GM12878 (cell line): ENCODE measurements around the gene SOX9. TPM values are rescaled to one million over a fixed set of nuclear protein-coding genes. Genes with fewer than 3 reads are reported as not detected.

Experiments
- ATAC-seq: fragments of 200-7000 bp; cut with Tn5 transposase; 3 replicates; pipeline ENCODE4 v1.9.1; 2020; ENCODE audit warnings: mild to moderate bottlenecking, moderate library complexity
- BruUV-seq: library from RNA; stranded (reverse); fragments of 400-500 nt; replicated peaks from 2 replicates; lab custom pipeline; 2021; lab: Mats Ljungman, UMichigan
- CTCF ChIA-PET: fragments of 300-600 bp; sonication (Branson Sonifier 250); formaldehyde crosslinking; extraction: SDS; loops from one replicate; lab custom pipeline; 2021; ENCODE audit warnings: inconsistent platforms; lab: Yijun Ruan, JAX
- POLR2A ChIA-PET: fragments of 350-600 bp; formaldehyde crosslinking; extraction: SDS; loops from one replicate; lab custom pipeline; 2021; ENCODE audit warnings: inconsistent platforms; lab: Charles Lee
- RAD21 ChIA-PET: fragments of 300-600 bp; sonication (Branson Sonifier 250); formaldehyde crosslinking; loops from one replicate; lab custom pipeline; 2023; ENCODE audit warnings: antibody characterized with exemption; ENCODE audit not compliant: unreplicated experiment; lab: Charles Lee
- SMC1A ChIA-PET: fragments of 300-600 bp; sonication (Branson Sonifier 250); formaldehyde crosslinking; loops from one replicate; lab custom pipeline; 2023; ENCODE audit not compliant: unreplicated experiment, uncharacterized antibody; lab: Charles Lee
- DNase-seq: peaks from one replicate; pipeline ENCODE4 v3.0.0-alpha.2; 2011; ENCODE audit warnings: low read depth, low spot score
- FAIRE-seq: peaks from 3 replicates; lab custom pipeline; 2011; peaks lifted over from hg19 to GRCh38; lab: Jason Lieb, UNC
- H2AFZ ChIP-seq: 2 replicates; pipeline ENCODE4 v1.6.0; 2011; ENCODE audit warnings: low read depth, low read length, control low read depth; ENCODE audit not compliant: control insufficient read depth
- H3K27ac ChIP-seq: 2 replicates; pipeline ENCODE4 v1.5.1; 2011; ENCODE audit warnings: control low read depth; ENCODE audit not compliant: control insufficient read depth, insufficient read depth
- H3K27me3 ChIP-seq, 2 experiments: replicated peaks in 1 of 2; 2 replicates each; pipeline versions ENCODE4 v1.6.0 to v1.6.1; 2011; ENCODE audit warnings: low read length in 1 of 2; ENCODE audit not compliant: control insufficient read depth in 2 of 2, insufficient read depth in 2 of 2
- H3K36me3 ChIP-seq, 2 experiments: 2 replicates each; pipeline ENCODE4 v1.5.1; 2011; ENCODE audit warnings: low read length in 1 of 2; ENCODE audit not compliant: control insufficient read depth in 2 of 2, insufficient read depth in 2 of 2
- H3K4me1 ChIP-seq: 2 replicates; pipeline ENCODE4 v1.6.1; 2011; ENCODE audit warnings: mild to moderate bottlenecking, low read length, moderate library complexity, mixed read lengths; ENCODE audit not compliant: control insufficient read depth, insufficient read depth
- H3K4me2 ChIP-seq: 2 replicates; pipeline ENCODE4 v1.6.0; 2011; ENCODE audit warnings: control low read depth; ENCODE audit not compliant: control insufficient read depth, insufficient read depth
- H3K4me3 ChIP-seq: fragments of 200-600 bp; sonication (generic); 2 replicates; pipeline ENCODE4 v1.5.1; 2016
- H3K79me2 ChIP-seq: 2 replicates; pipeline ENCODE4 v1.6.0; 2011; ENCODE audit warnings: low read length; ENCODE audit not compliant: control insufficient read depth, insufficient read depth
- H3K9ac ChIP-seq: 2 replicates; pipeline ENCODE4 v1.8.0; 2011; ENCODE audit warnings: low read length, control low read depth, mixed read lengths; ENCODE audit not compliant: control insufficient read depth, insufficient read depth
- H3K9me3 ChIP-seq: replicated peaks from 3 replicates; pipeline ENCODE4 v1.5.1; 2011; ENCODE audit warnings: mild to moderate bottlenecking, low read length; ENCODE audit not compliant: control insufficient read depth, insufficient read depth
- H4K20me1 ChIP-seq: 2 replicates; pipeline ENCODE4 v1.6.0; 2011; ENCODE audit not compliant: control insufficient read depth, insufficient read depth
- ATF7 ChIP-seq: fragments of 450-650 bp; IDR thresholded peaks from 2 replicates; pipeline ENCODE4 v1.6.1; 2016; ENCODE audit warnings: low read depth, mild to moderate bottlenecking
- CBFB ChIP-seq: IDR thresholded peaks from 2 replicates; pipeline ENCODE4 v1.6.1; 2016; ENCODE audit warnings: antibody characterized with exemption, low read depth
- CREM ChIP-seq: IDR thresholded peaks from 2 replicates; pipeline ENCODE4 v1.6.1; 2014; ENCODE audit warnings: antibody characterized with exemption, low read depth
- E4F1 ChIP-seq: fragments of 450-650 bp; IDR thresholded peaks from 2 replicates; pipeline ENCODE4 v1.6.1; 2018; ENCODE audit warnings: borderline replicate concordance, mild to moderate bottlenecking; ENCODE audit not compliant: partially characterized antibody
- ESRRA ChIP-seq: IDR thresholded peaks from 2 replicates; pipeline ENCODE4 v1.6.1; 2012; ENCODE audit warnings: mild to moderate bottlenecking, low read length, improper control_type of control experiment
- IKZF1 ChIP-seq: fragments of 450-650 bp; conservative IDR thresholded peaks from 2 replicates; pipeline ENCODE4 v1.6.1; 2017; ENCODE audit warnings: antibody characterized with exemption, mild to moderate bottlenecking
- JUND ChIP-seq: IDR thresholded peaks from 2 replicates; pipeline ENCODE4 v1.6.1; 2012; ENCODE audit warnings: low read depth, mild to moderate bottlenecking, low read length, improper control_type of control experiment, moderate library complexity
- PAX8 ChIP-seq: fragments of 450-650 bp; IDR thresholded peaks from 2 replicates; pipeline ENCODE4 v1.6.1; 2017; ENCODE audit warnings: mild to moderate bottlenecking, moderate library complexity
- POLR2A ChIP-seq: IDR thresholded peaks from 2 replicates; pipeline ENCODE4 v1.6.1; 2011; ENCODE audit warnings: low read depth, mild to moderate bottlenecking, low read length
- PRDM15 ChIP-seq: fragments of 450-650 bp; formaldehyde crosslinking; IDR thresholded peaks from 2 replicates; pipeline ENCODE4 v1.4.0; 2020; ENCODE audit warnings: mild to moderate bottlenecking, moderate library complexity
- RBBP5 ChIP-seq: fragments of 200-600 bp; sonication (generic); conservative IDR thresholded peaks from 2 replicates; pipeline ENCODE4 v1.6.1; 2016
- RFX5 ChIP-seq: IDR thresholded peaks from 2 replicates; pipeline ENCODE4 v1.6.1; 2011; ENCODE audit warnings: low read depth, low read length, improper control_type of control experiment
- SIN3A ChIP-seq: IDR thresholded peaks from 2 replicates; pipeline ENCODE4 v1.6.1; 2012; ENCODE audit warnings: low read depth, low read length, improper control_type of control experiment
- SUPT20H ChIP-seq: IDR thresholded peaks from 2 replicates; pipeline ENCODE4 v1.6.1; 2011; ENCODE audit warnings: low read depth, mild to moderate bottlenecking, low read length, moderate library complexity, borderline replicate concordance; ENCODE audit not compliant: control insufficient read depth
- TCF12 ChIP-seq: IDR thresholded peaks from 2 replicates; pipeline ENCODE4 v1.6.1; 2011; ENCODE audit warnings: low read depth, mild to moderate bottlenecking, low read length
- ZNF622 ChIP-seq: fragments of 450-650 bp; IDR thresholded peaks from 2 replicates; pipeline ENCODE4 v1.6.1; 2017; ENCODE audit warnings: mild to moderate bottlenecking, inconsistent platforms
- WGBS: methylation state at CpG from one replicate; pipeline ENCODE4 v1.1.6; 2016; ENCODE audit warnings: low lambda C conversion rate; ENCODE audit not compliant: insufficient replicate concordance, insufficient coverage; ENCODE audit errors: missing lambda C conversion rate; 5-methylcytosine and 5-hydroxymethylcytosine counted together
- in situ Hi-C: fragments of 300-500 bp; cut with MboI; formaldehyde crosslinking; loops from 9 replicates; pipeline ENCODE4 v1.14.3; 2018; ENCODE audit warnings: mixed read lengths
- intact Hi-C: fragments of 100-400 bp; cut with micrococcal nuclease; formaldehyde crosslinking; loops from one replicate; pipeline ENCODE4 v1.14.2; 2022; ENCODE audit not compliant: unreplicated experiment
- polyA plus RNA-seq, 11 experiments: library from polyadenylated mRNA; depleted of rRNA in 4 of 11; unstranded in 6 of 11; stranded (reverse) in 5 of 11; fragments of >200 nt; fragmentation: Nextera tagmentation in 4 of 11; fragmentation: Illumina TruSeq in 1 of 11; extraction: Ambion mirVana in 4 of 11; extraction: Trizol in 1 of 11; gene quantifications; 1 replicate in 1 of 11; 2 replicates in 10 of 11; pipeline versions ENCODE4 v1.2.1 to v1.2.3, GENCODE V29; 2011 to 2016; ENCODE audit warnings: inconsistent platforms in 2 of 11, missing spikeins in 2 of 11, low read depth in 1 of 11
- total RNA-seq, 4 experiments: library from RNA; depleted of rRNA in 3 of 4; stranded (reverse); fragments of >200 nt in 3 of 4; fragmentation: Illumina TruSeq in 1 of 4; extraction: Trizol in 1 of 4; gene quantifications; 2 replicates each; pipeline versions ENCODE4 v1.2.1 to v1.2.3, GENCODE V29; 2013 to 2021

Gene SOX9
- total and polyA plus RNA-seq, 10 of the 15 experiments (the other 5 are each of a cell fraction or from before 2014, with no cell fraction given): 1.2 to 19.0 (median 5.5) TPM

DNA sequence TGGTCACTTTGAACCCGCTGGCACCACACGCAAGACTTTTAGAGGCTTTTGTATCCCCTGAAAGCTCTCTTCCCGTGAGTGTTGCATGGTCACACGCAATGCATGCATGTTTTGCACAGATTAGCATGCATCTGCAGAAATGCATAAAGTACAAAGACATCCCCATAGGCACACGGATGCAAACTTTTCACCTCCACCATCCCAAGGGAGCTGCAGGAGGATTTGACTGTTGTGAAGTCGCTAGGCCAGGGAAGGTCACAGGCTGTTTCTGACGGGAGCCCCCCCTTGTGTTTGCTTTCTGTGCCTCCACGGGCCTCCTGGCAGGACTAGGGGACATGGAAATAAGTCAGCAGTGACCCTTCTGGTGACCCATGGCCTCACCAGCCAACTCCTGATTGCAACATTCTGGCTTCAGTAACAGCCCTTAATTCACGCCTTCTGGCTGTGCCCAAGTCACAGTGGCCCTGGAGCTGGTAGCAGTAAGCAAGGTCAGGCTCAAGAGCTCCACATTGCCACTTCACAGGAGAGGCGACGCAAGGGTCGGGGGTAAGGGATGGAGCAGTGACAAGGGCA lies 45.1 kb downstream of the SOX9 start:
- RAD21 ChIA-PET: no interaction called here
- ATAC-seq (no peak), DNase-seq (no peak), FAIRE-seq (no peak)
- no peak overlapping the region for H3K27ac ChIP-seq
- intact Hi-C loops: no loop called here
- H3K79me2 ChIP-seq: no peaks in the 10 kb centered on the region
- no peak overlapping the region for H2AFZ ChIP-seq
- 38% methylated on average over 12 of the region's 12 CpGs for WGBS
- POLR2A ChIA-PET: interaction anchor here (0.5 kb wide), 1 partner anchor 54 kb away, joined by 5 read pairs; no protein-coding TSS in a partner anchor
- H3K4me2 ChIP-seq: no peak overlapping the region
- H3K4me3 ChIP-seq: no peak overlapping the region
- CTCF ChIA-PET: no interaction called here
- no peaks in the 10 kb centered on the region for H3K27me3 ChIP-seq
- H3K9ac ChIP-seq: no peak overlapping the region
- TF ChIP-seq SIN3A (no peak), CREM (no peak), ESRRA (no peak), PAX8 (no peak), POLR2A (no peak), PRDM15 (no peak), ATF7 (no peak), IKZF1 (no peak), RBBP5 (no peak), ZNF622 (no peak), JUND (no peak), SUPT20H (no peak), RFX5 (no peak), TCF12 (no peak), CBFB (no peak), E4F1 (no peak)
- no peaks in the 10 kb centered on the region for H3K36me3 ChIP-seq
- no peaks in the 10 kb centered on the region for H3K4me1 ChIP-seq
- BruUV-seq: no TSS peak
- in situ Hi-C loops: no loop called here
- H4K20me1 ChIP-seq: no peaks in the 10 kb centered on the region
- H3K9me3 ChIP-seq: no peaks in the 10 kb centered on the region
- SMC1A ChIA-PET: no interaction called here
